K562 (cell line): Measurements from ENCODE around the gene ITGA7. TPM values are rescaled to one million over a fixed set of nuclear protein-coding genes. Genes with fewer than 3 reads are reported as not detected.

Experiments used
- CHD4 ChIP-seq: fragments of 200-600 bp; sonication (generic); IDR thresholded peaks from 3 replicates; pipeline ENCODE4 v1.6.1; 2012; ENCODE audit warnings: low read depth, mild to moderate bottlenecking, mixed read lengths, low read length, inconsistent platforms; ENCODE audit not compliant: insufficient read depth, insufficient replicate concordance, poor library complexity, severe bottlenecking
- CREBBP ChIP-seq: IDR thresholded peaks from one replicate; pipeline ENCODE4 v1.6.1; 2012; ENCODE audit warnings: low read depth, mild to moderate bottlenecking, control low read depth, inconsistent platforms, low read length
- CTBP1 ChIP-seq: fragments of 450-650 bp; IDR thresholded peaks from 2 replicates; pipeline ENCODE4 v1.6.1; 2016; ENCODE audit warnings: borderline replicate concordance
- ELF1 ChIP-seq: fragments of 200-800 bp; sonication (Bioruptor generic); IDR thresholded peaks from 2 replicates; pipeline ENCODE4 v1.6.1; 2016; ENCODE audit warnings: missing genetic modification characterization, missing compliant biosample characterization
- FOXA3 ChIP-seq, 2 experiments: fragments of 450-650 bp in 1 of 2; sonication (generic) in 1 of 2; formaldehyde crosslinking; IDR thresholded peaks in 1 of 2; conservative IDR thresholded peaks in 1 of 2; 2 replicates each; pipeline versions ENCODE4 v1.4.0 to v1.8.0; 2020 to 2022; ENCODE audit warnings: mild to moderate bottlenecking in 2 of 2, missing genetic modification reagents in 1 of 2
- KDM4B ChIP-seq, 2 experiments: fragments of 450-650 bp in 1 of 2; sonication (generic) in 1 of 2; IDR thresholded peaks; 2 replicates each; pipeline ENCODE4 v1.6.1; 2016 to 2017; ENCODE audit warnings: borderline replicate concordance in 2 of 2, antibody characterized with exemption in 1 of 2, low read depth in 1 of 2, mild to moderate bottlenecking in 1 of 2
- KHSRP ChIP-seq: fragments of 450-650 bp; IDR thresholded peaks from 2 replicates; pipeline ENCODE4 v1.6.1; 2017
- MTF1 ChIP-seq: fragments of 250-450 bp; sonication (Bioruptor Pico); IDR thresholded peaks from 2 replicates; pipeline ENCODE4 v1.9.0; 2021; ENCODE audit warnings: moderate library complexity, mild to moderate bottlenecking, inconsistent platforms, borderline replicate concordance
- PURB ChIP-seq: sonication (generic); formaldehyde crosslinking; IDR thresholded peaks from 2 replicates; pipeline ENCODE4 v1.9.0; 2021; ENCODE audit warnings: low read depth, mild to moderate bottlenecking, missing genetic modification reagents
- RBM22 ChIP-seq: fragments of 200-400 bp; formaldehyde crosslinking; IDR thresholded peaks from 2 replicates; pipeline ENCODE4 v1.6.1; 2018; ENCODE audit warnings: low read length, low read depth; ENCODE audit not compliant: poor library complexity, severe bottlenecking
- RBM39 ChIP-seq: fragments of 200-400 bp; formaldehyde crosslinking; optimal IDR thresholded peaks from 2 replicates; pipeline ENCODE3; 2018; ENCODE audit warnings: low read depth, low read length
- RCOR1 ChIP-seq, 2 experiments: IDR thresholded peaks; 2 replicates each; pipeline ENCODE4 v1.6.1; 2012; ENCODE audit warnings: low read depth in 2 of 2, low read length in 2 of 2, borderline replicate concordance in 1 of 2, improper control_type of control experiment in 1 of 2
- RHOXF2B ChIP-seq: fragments of 250-450 bp; sonication (Bioruptor Pico); conservative IDR thresholded peaks from 2 replicates; pipeline ENCODE4 v1.5.1; 2021
- SAFB ChIP-seq: fragments of 200-400 bp; formaldehyde crosslinking; IDR thresholded peaks from 2 replicates; pipeline ENCODE4 v1.6.1; 2017; ENCODE audit warnings: low read depth, low read length, borderline replicate concordance
- TCF7L2 ChIP-seq: fragments of 150-350 bp; IDR thresholded peaks from 2 replicates; pipeline ENCODE4 v1.6.1; 2016; ENCODE audit warnings: low read depth, mild to moderate bottlenecking, low read length, moderate library complexity
- U2AF1 ChIP-seq: fragments of 200-400 bp; formaldehyde crosslinking; optimal IDR thresholded peaks from 2 replicates; pipeline ENCODE3; 2017; ENCODE audit warnings: mild to moderate bottlenecking, low read depth, low read length, moderate library complexity
- ZFP1 ChIP-seq: fragments of 450-650 bp; formaldehyde crosslinking; IDR thresholded peaks from 2 replicates; pipeline ENCODE4 v1.4.0; 2020; ENCODE audit warnings: mild to moderate bottlenecking, mixed read lengths
- ZNF197 ChIP-seq: fragments of 200-800 bp; sonication (Bioruptor generic); IDR thresholded peaks from 2 replicates; pipeline ENCODE4 v1.6.1; 2016; ENCODE audit warnings: low read depth, missing genetic modification characterization, missing compliant biosample characterization
- ZNF354B ChIP-seq: fragments of 250-450 bp; sonication (Bioruptor Pico); IDR thresholded peaks from 2 replicates; pipeline ENCODE4 v1.4.0; 2020
- ZNF445 ChIP-seq: fragments of 250-450 bp; sonication (Bioruptor Pico); IDR thresholded peaks from 2 replicates; pipeline ENCODE4 v1.4.0; 2020; ENCODE audit warnings: low read depth, mild to moderate bottlenecking, moderate library complexity
- ZNF507 ChIP-seq: conservative IDR thresholded peaks from 2 replicates; pipeline ENCODE4 v1.6.1; 2017; ENCODE audit warnings: missing genetic modification characterization, missing compliant biosample characterization
- ZNF586 ChIP-seq: fragments of 450-650 bp; formaldehyde crosslinking; conservative IDR thresholded peaks from 2 replicates; pipeline ENCODE4 v1.4.0; 2020; ENCODE audit warnings: mild to moderate bottlenecking, moderate library complexity
- polyA plus RNA-seq, 8 experiments: library from polyadenylated mRNA; depleted of rRNA in 4 of 8; stranded (reverse) in 5 of 8; unstranded in 3 of 8; fragments of >200 nt; fragmentation: Nextera tagmentation in 2 of 8; fragmentation: Illumina TruSeq in 1 of 8; extraction: Ambion mirVana in 2 of 8; extraction: Trizol in 1 of 8; gene quantifications; 2 replicates each; pipeline versions ENCODE4 v1.2.1 to v1.2.3, GENCODE V29; 2011 to 2014; ENCODE audit warnings: inconsistent platforms in 1 of 8, missing spikeins in 1 of 8
- total RNA-seq, 7 experiments: library from RNA; depleted of rRNA in 6 of 7; stranded (reverse); fragments of >200 nt in 6 of 7; fragmentation: Illumina TruSeq in 2 of 7; extraction: Trizol in 2 of 7; gene quantifications; 2 replicates each; pipeline versions ENCODE4 v1.2.1 to v1.2.3, GENCODE V29; 2011 to 2021; ENCODE audit warnings: low replicate concordance in 1 of 7
- TF ChIP-seq, protein P1 (sequence below): fragments of 250-450 bp; sonication (Bioruptor Pico); IDR thresholded peaks from 2 replicates; pipeline ENCODE4 v1.4.0; 2020
- TF ChIP-seq, protein P2 (sequence below): fragments of 450-650 bp; formaldehyde crosslinking; IDR thresholded peaks from 2 replicates; pipeline ENCODE4 v1.4.0; 2020; ENCODE audit warnings: mild to moderate bottlenecking, moderate library complexity
- TF ChIP-seq, protein P3 (sequence below): fragments of 200-800 bp; sonication (Bioruptor generic); IDR thresholded peaks from 2 replicates; pipeline ENCODE4 v1.6.1; 2017; ENCODE audit warnings: missing genetic modification characterization, missing compliant biosample characterization

Gene ITGA7
- total and polyA plus RNA-seq, 9 of the 15 experiments (the other 6 are each of a cell fraction or from before 2014, with no cell fraction given) = 0.11 to 2.3 (median 0.56) TPM; not detected in 1

DNA sequence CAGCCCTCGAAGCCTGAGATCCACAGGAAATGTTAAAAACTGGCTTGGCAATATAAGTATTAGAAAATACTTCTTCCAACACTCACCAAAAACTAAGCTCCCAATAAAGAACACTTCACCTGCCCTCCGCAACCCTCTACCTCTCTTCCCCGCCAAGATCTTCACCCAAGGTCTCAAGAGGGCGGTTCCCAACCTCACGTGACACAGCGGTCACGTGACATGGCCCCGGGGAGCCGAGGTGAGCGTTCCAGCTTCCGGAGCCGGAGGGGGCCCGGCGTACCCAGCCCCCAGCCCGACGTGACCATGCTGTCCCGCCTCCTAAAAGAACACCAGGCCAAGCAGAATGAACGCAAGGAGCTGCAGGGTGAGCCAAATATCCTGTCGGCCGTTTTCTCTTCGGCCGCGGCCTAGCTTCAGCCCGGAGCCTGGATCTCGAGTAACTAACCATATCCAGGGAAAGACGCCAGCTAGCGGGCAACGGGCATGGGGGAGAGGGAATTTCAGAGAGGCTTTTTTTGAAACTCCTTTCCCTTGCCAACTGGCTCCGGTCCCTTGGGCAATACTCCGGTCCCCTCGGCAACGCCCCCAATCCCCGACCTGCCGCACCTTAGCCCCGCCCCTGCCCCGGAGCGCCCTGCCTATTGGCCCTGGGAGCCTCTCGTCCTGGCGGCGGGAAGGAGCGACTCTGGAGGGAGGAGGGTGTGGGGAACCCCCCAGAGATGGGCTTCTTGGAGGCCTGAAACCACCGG lies 8.3 kb upstream of the ITGA7 start, which contains the start of gene BLOC1S1 (continued):
- TF ChIP-seq, protein P1, sequence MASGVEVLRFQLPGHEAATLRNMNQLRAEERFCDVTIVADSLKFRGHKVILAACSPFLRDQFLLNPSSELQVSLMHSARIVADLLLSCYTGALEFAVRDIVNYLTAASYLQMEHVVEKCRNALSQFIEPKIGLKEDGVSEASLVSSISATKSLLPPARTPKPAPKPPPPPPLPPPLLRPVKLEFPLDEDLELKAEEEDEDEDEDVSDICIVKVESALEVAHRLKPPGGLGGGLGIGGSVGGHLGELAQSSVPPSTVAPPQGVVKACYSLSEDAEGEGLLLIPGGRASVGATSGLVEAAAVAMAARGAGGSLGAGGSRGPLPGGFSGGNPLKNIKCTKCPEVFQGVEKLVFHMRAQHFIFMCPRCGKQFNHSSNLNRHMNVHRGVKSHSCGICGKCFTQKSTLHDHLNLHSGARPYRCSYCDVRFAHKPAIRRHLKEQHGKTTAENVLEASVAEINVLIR (CRISPR knock-in tag) = no peak
- TF ChIP-seq RHOXF2B (CRISPR knock-in tag) (no peak), TCF7L2 (no peak), SAFB (no peak), ZNF197 (CRISPR knock-in tag) (no peak), CHD4 (no peak), PURB (CRISPR knock-in tag) (no peak), CREBBP (no peak), ZNF586 (CRISPR knock-in tag) (no peak), RCOR1 (IDR thresholded peaks at IDR 0.05; ENCODE audit: borderline replicate concordance in 1 of 2, low read depth in 2 of 2, low read length in 2 of 2) (peak in 1 of 2 experiments; percentile 74; a peak in 2 of 4 replicates), ZFP1 (no peak), U2AF1 (no peak), ZNF445 (no peak), FOXA3 (CRISPR knock-in tag; conservative IDR thresholded peaks at IDR 0.05 in 1 of 2, IDR thresholded peaks at IDR 0.05 in 1 of 2) (no peak), KHSRP (no peak), RBM22 (no peak), RBM39 (no peak), MTF1 (no peak), ZNF507 (tag) (no peak), CTBP1 (0 out of 2 replicates have a peak, but pooled peaks have one; percentile 48), ZNF354B (CRISPR knock-in tag) (no peak), ELF1 (peak; percentile 91), KDM4B (IDR thresholded peaks at IDR 0.05; ENCODE audit: borderline replicate concordance in 2 of 2, low read depth in 1 of 2) (peak in 1 of 2 experiments; percentile 95; a peak in 2 of 4 replicates)
- TF ChIP-seq, protein P2, sequence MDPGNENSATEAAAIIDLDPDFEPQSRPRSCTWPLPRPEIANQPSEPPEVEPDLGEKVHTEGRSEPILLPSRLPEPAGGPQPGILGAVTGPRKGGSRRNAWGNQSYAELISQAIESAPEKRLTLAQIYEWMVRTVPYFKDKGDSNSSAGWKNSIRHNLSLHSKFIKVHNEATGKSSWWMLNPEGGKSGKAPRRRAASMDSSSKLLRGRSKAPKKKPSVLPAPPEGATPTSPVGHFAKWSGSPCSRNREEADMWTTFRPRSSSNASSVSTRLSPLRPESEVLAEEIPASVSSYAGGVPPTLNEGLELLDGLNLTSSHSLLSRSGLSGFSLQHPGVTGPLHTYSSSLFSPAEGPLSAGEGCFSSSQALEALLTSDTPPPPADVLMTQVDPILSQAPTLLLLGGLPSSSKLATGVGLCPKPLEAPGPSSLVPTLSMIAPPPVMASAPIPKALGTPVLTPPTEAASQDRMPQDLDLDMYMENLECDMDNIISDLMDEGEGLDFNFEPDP (CRISPR knock-in tag) = no peak
- TF ChIP-seq, protein P3, sequence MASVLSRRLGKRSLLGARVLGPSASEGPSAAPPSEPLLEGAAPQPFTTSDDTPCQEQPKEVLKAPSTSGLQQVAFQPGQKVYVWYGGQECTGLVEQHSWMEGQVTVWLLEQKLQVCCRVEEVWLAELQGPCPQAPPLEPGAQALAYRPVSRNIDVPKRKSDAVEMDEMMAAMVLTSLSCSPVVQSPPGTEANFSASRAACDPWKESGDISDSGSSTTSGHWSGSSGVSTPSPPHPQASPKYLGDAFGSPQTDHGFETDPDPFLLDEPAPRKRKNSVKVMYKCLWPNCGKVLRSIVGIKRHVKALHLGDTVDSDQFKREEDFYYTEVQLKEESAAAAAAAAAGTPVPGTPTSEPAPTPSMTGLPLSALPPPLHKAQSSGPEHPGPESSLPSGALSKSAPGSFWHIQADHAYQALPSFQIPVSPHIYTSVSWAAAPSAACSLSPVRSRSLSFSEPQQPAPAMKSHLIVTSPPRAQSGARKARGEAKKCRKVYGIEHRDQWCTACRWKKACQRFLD = peak; percentile 74; the same call in 1 of the 2 replicates
